Subcutaneous adipose tissue (tissue), 4 donors: ENCODE results near the gene SLC25A38. TPM values are rescaled to one million over a fixed set of nuclear protein-coding genes. Genes with fewer than 3 reads are reported as not detected.

Experiments used
- total RNA-seq, 4 donors: library from RNA; depleted of rRNA; stranded (reverse); fragments of >200 nt; gene quantifications; one replicate each; pipeline ENCODE4 v1.1.0, GENCODE V29; 2016
- TF ChIP-seq, protein P1 (sequence below): fragments of 450-650 bp; IDR thresholded peaks from one replicate; pipeline ENCODE4 v1.5.1; 2016; ENCODE audit warnings: low read depth, mild to moderate bottlenecking, control low read depth, antibody characterized with exemption, moderate library complexity

Gene SLC25A38
- total RNA-seq, 4 donors from 2014 or later: 16.6 to 25.4 (median 21.5) TPM

DNA sequence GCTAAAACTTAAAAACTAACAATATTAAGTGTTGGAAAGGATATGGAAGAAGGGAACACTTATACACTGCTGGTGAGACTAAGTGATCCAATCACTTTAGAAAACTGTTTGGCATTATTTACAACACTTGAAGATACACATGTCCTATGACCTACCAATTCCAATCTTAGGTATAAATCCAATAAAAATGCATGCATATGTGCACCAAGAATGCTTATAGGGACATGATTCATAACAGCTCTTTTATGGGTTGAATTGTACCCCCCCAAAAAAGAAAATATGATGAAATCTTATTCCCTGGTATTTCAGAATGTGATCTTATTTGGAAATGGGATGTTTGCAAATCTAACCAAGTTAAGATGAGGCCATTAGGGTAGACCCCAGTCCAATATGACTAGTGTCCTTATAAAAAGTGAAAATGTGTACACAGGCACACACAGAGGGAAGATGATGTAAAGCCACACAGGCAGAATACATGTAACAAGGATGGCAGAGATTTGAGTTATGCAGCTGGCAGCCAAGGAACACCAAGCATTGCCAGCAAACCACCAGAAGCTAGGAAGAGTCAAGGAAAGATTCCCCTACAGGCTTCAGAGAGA, 38.3 kb upstream of the SLC25A38 start:
- TF ChIP-seq, protein P1, sequence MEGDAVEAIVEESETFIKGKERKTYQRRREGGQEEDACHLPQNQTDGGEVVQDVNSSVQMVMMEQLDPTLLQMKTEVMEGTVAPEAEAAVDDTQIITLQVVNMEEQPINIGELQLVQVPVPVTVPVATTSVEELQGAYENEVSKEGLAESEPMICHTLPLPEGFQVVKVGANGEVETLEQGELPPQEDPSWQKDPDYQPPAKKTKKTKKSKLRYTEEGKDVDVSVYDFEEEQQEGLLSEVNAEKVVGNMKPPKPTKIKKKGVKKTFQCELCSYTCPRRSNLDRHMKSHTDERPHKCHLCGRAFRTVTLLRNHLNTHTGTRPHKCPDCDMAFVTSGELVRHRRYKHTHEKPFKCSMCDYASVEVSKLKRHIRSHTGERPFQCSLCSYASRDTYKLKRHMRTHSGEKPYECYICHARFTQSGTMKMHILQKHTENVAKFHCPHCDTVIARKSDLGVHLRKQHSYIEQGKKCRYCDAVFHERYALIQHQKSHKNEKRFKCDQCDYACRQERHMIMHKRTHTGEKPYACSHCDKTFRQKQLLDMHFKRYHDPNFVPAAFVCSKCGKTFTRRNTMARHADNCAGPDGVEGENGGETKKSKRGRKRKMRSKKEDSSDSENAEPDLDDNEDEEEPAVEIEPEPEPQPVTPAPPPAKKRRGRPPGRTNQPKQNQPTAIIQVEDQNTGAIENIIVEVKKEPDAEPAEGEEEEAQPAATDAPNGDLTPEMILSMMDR: no peak

DNA sequence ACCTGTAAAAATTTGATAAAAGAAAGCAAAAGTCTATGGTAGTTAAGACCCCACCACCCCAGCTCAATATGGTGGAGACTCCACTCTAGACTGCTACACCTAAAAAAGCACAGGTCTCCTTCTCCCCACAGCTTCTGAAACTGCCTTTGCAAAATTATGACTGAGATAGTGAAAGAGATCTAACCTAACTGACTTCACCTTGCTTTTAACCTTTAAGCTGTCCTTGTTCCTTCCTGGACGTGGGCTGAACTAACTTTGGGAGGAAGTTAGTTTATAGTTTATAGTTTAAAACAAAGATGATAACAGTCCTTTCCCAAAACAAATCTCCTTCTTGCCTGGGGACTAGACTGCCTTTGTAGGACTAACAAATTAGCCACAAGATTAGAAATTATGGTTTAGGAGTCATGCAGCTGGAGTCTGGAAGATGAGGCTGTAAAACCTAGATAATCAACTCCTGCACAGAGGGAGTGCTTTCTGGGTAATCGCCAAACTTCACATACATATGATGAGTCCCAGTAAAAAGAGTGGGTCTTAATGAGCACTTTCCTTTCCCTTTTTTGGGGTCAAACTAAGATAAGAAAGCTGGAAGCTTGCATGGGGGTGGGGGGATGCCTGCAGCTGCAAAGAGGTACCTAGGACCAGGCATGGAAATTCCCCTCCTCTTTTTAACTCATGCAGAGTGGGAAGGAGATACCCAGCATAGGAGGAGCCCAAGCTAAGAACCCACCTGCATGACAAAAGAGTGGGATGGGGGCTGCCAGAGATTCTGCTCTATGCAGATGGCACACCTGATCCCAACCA, 36.2 kb upstream of the SLC25A38 start:
- TF ChIP-seq, protein P1: no peak

DNA sequence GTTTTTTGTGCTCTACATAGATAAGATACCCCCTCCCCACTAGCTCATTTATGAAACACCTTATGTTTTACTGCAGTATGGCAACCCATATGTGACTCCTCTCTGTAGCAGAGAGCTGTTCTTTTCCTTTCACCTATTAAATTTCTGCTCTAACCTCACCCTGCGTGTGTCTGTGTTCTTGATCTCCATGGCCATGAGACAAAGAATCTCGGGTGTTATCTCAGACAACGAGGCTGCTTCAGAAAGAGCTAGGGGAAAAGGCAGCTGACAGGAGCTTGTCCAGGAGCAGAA, 35.6 kb upstream of the SLC25A38 start:
- TF ChIP-seq, protein P1: no peak

DNA sequence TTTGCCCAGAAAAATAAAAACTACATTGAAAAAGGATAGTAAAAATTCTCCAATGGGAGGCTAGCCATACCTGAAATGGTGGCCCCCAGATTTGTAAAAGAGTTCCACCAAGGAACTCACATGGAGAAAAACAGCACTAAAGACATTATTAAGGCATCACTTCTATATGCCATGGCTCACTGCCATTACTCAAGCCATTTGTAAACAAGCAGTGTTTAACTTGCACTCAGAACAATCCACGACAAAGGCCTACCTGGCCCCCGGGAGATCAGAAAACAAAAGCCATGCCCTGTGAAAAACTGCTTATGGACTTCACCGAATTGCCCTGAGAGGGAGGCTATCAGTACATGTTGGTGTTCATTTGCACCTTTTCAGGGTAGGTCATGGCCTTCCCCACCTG, 34.1 kb upstream of the SLC25A38 start:
- TF ChIP-seq, protein P1: no peak

DNA sequence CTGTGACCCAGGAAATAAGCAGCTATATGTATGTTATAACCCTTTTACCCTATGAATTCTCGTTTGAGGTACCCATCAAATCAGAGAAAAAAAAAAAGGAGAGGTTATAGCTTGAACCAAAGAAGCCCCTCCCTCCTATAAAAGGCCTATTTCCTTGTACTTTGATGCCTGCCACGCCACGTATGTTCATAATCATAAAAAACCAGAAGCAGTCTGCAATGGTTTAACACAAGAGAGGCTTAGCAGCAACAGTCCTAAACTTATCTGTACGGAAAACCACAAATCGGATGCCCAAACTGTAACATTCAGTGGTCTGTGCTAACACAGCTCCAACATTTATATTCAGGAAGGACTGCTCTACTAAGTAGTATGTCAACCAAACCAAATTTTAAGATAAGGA, 32.5 kb upstream of the SLC25A38 start:
- TF ChIP-seq, protein P1: no peak

DNA sequence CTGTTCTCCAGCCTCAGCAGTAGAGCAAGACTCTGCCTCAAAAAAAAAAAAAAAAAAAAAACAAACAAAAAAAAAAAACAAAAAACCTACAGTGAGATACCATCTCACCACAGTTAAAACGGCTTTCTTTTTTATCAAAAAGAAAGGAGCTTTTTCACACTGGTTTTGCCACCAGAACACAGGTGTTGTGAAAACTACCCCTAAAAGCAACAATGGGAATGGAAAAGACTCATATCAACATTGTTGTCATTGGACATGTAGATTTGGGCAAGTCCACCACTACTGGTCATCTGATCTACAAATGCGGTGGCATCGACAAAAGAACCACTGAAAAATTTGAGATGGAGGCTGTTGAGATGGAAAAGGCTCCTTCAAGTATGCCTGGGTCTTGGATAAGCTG, 24.8 kb upstream of the SLC25A38 start:
- TF ChIP-seq, protein P1: no peak

DNA sequence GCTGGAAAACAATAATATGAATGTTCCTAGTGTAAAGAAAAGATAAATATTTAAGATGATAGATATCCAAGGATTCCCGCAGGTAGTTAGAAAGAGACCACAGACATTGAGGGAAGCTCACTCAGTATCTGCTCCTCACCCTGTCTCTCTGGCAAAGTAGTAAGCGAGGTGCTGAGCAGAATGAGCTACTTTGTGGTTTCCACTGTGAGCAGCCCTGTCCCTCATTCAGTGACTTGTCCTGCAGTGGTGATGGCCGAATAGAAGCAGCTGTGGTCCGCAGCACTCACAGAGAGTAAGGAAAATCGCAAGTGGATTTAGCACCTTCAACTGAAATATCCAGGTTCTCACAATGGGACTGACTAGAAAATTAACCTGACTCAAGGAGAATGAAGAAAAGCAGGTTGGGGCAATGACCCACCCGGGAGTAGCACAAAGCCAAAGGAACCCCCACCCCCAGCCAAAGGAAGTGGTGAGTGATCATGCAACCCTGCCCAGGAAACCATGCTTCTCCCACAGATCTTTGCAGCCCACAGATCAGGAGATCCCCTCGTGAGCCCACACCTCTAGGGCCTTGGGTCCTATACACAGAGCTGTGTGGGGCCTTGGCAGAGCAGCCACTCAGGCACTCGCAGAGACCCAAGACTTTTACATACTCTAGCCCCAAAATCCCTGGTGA, 21.8 kb upstream of the SLC25A38 start:
- TF ChIP-seq, protein P1: no peak
